DND-41 (cell line): ENCODE data around the gene INHBA.

Experiments used
- EZH2 ChIP-seq: IDR thresholded peaks from 3 replicates; pipeline ENCODE4 v1.6.1; 2012; ENCODE audit warnings: borderline replicate concordance, low read depth, mild to moderate bottlenecking, moderate library complexity, low read length, inconsistent platforms; ENCODE audit not compliant: severe bottlenecking
- TF ChIP-seq, protein P1 (sequence below): IDR thresholded peaks from 2 replicates; pipeline ENCODE4 v1.5.1; 2012; ENCODE audit warnings: borderline replicate concordance, low read length, moderate library complexity, mild to moderate bottlenecking; ENCODE audit not compliant: poor library complexity, severe bottlenecking; ENCODE audit errors: extremely low read depth

- TF ChIP-seq, protein P1, sequence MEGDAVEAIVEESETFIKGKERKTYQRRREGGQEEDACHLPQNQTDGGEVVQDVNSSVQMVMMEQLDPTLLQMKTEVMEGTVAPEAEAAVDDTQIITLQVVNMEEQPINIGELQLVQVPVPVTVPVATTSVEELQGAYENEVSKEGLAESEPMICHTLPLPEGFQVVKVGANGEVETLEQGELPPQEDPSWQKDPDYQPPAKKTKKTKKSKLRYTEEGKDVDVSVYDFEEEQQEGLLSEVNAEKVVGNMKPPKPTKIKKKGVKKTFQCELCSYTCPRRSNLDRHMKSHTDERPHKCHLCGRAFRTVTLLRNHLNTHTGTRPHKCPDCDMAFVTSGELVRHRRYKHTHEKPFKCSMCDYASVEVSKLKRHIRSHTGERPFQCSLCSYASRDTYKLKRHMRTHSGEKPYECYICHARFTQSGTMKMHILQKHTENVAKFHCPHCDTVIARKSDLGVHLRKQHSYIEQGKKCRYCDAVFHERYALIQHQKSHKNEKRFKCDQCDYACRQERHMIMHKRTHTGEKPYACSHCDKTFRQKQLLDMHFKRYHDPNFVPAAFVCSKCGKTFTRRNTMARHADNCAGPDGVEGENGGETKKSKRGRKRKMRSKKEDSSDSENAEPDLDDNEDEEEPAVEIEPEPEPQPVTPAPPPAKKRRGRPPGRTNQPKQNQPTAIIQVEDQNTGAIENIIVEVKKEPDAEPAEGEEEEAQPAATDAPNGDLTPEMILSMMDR = no peak
- TF ChIP-seq EZH2 = no peak
These were observed 54.4 kb downstream of the INHBA start for GRCh38 chr7:41648501-41648900.
